HG03378 (cell line): ENCODE results near the gene MRPL53.
"Not testable (repeated sequence)": the region's sequence is repeated elsewhere in the genome, so short reads cannot be mapped to it uniquely, and the experiment has no call there.

ENCODE experiments used
- ATAC-seq: cut with Tn5 transposase; IDR thresholded peaks from one replicate; pipeline ENCODE4 v1.9.1; 2021; ENCODE audit warnings: mild to moderate bottlenecking, moderate library complexity; ENCODE audit not compliant: unreplicated experiment

The MRPL53 gene

GRCh38 chr2:74502720-74503505, 30.4 kb upstream of the MRPL53 start:
- ATAC-seq = no peak

- ATAC-seq = no peak
These were observed 29.8 kb upstream of the MRPL53 start for GRCh38 chr2:74502147-74502719.

DNA sequence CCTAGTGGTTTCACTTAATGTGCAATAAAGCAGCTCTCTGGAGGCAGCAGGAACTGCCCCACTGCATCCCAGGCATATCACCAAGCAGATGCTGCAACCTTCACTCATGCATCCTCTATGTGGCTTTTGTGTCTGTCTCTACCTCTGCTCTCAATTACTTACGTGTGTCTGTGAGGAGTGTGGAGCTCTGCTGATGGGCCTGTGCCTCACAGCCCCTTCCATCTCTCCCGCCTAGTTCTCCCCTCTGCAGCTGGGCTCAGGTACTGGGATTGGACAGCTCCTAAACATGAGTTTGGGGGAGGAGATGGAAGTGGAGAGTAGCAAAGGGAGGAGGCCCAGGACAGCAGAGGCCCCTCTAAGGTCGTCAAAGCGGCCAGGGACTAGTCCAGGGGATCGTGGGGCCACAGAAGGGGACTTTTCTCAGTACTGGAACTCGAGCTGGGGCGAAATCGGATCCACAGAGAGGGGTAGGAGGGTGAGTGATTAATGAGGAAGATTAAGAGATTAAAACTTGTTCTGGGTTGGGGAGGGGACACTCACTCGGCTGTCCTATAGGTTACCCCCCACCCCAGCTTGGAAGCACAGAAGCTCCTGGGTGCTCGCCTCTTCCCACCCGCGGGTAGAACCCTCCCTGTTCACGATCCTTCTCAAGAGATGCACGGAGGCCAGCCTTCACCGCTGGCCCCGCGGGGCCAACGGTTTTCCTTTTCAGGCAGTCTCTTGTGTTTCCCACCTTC, 29.0 kb upstream of the MRPL53 start:
- ATAC-seq = no peak

DNA sequence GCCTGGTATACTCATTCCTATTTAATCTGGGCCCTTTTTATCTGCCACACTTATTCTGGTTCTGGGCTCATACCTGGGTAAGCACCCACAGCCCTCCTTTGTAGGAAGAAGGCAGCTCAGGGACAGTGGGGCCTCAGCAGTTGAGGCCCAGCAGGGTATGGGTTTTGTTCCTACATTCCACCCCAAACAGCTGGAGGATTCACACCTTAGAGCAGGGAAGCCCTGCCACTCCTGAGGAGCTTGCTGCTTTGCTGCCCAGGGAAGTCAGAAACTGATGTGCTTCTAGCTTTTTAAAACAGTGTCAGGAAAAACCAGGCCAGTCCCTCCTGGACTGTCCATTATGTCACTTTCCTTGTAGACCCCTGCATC, 28.1 kb upstream of the MRPL53 start:
- no peak for ATAC-seq

- no peak for ATAC-seq
These were observed 27.6 kb upstream of the MRPL53 start for GRCh38 chr2:74499940-74500577.

- no peak for ATAC-seq
These were observed 26.9 kb upstream of the MRPL53 start, which contains the start of gene LBX2 for GRCh38 chr2:74499267-74499939. Gene LBX2, minus strand, starts transcription at chr2:74499603. Its CDS starts 66 bp downstream, at chr2:74499537.

DNA sequence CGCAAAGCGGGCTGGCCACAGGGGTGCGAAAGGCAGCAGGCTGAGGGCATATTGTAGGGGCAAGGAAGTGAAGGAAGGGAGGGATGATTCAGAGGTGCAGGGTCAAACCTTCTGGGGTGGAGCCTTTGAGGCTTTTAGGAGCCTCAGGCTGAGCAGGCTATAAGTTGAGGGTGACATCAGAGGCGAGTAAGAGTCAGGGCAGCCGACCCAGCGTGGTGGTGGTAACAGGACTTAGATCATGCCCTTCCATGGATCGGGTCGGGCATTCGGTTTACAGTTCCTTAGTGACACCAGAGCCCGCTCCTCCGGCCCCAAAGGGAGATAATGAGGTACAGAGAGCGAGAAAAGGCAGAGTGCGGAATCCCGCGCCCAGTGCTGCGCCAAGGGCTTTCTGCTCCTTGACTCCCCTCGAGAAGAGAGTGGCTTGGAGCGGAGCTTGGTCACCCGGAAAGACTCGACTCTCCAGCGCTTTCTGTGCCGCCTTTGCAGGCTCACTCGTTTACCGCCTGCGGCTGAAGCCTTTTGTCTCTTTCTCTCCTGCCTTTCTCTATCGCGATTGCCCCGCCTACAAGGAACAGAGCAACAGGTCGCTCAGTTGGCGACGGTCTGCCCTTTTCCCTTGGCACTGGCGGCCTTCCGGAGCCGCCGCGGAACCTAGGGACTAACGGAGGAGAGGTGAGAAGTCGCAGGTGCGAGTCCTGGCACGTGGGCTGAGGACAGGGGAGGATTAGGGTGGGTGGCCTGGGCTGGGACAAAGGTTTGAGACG, 26.2 kb upstream of the MRPL53 start:
- ATAC-seq = no peak

GRCh38 chr2:74497777-74498499, 25.5 kb upstream of the MRPL53 start:
- no peak for ATAC-seq

- no peak for ATAC-seq
These were observed 24.7 kb upstream of the MRPL53 start for GRCh38 chr2:74496997-74497776.

- ATAC-seq = no peak
These were observed 23.0 kb upstream of the MRPL53 start for GRCh38 chr2:74495440-74495839.

GRCh38 chr2:74493546-74493945, 21.1 kb upstream of the MRPL53 start:
- ATAC-seq = no peak

DNA sequence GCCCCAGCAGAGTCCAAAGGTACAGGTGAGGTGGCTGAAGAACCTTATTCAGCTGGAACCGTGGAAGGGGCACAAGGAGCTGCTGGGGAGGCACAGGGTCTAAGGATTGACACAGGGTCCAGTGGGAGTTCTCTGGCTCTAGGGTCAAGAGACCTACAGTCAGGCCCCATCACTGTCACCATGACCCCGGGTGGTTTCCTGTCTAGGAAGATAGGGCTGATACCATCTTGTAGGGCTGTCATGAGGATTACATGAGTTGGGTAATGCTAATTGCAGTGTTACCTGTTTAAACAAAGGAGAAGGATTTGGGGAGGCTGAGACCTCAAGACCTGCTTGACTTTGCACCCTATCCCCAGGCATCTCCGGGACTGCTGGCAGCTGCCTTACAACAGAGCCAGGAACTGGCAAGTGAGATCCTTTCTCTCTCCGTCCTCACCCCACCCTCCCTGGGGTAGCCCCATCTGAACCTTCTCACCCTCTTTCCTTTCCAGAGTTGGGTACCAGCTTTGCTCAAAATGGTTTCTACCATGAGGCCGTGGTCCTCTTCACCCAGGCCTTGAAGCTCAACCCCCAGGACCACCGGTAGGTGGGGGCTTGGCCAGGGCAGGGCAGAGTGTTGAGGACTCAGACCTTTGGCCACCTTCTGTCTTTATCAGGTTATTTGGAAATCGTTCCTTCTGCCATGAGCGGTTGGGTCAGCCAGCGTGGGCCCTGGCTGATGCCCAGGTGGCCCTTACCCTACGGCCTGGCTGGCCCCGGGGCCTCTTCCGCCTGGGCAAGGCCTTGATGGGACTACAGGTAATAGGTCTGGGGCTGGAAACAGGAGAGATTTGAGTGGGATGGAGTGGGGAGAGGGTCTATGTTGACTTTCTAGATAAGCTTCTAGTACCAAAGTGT, 19.4 kb upstream of the MRPL53 start:
- ATAC-seq = no peak

- ATAC-seq = no peak
These were observed 17.4 kb upstream of the MRPL53 start for GRCh38 chr2:74489906-74490305.

DNA sequence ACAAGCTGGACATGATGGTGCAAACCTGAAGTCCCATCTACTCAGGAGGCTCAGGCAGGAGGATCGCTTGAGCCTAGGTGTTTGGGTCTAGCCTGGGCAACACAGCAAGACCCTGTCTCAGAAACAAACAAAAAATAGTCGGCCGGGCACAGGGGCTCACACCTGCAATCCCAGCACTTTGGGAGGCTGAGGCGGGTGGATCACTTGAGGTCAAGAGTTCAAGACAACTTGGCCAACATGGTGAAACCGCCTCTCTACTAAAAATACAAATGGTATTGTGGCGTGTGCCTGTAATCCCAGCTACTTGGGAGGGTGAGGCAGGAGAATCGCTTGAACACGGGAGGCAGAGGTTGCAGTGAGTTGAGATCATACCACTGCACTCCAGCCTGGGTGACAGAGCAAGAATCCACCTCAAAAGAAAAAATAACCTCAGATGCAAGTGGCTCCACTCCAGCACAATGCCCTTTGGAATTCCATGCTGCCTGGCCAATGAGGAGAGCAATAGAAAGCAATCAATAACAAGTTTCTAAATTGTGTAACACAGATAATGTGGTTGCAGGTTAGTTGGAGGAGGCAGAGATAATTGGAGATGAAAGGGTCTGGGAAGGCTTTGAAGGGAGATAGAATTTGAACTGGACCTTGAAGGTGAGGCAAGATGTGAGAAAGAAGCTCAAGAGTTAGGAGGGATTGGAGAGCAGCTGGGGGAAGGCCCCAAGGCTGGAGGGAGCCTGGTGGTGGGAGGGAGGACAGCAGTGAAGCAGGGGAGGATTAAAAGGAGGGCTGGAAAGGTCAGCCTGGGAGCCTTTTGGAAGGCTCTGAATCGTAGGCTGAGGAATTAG, 16.4 kb upstream of the MRPL53 start:
- ATAC-seq = no peak

DNA sequence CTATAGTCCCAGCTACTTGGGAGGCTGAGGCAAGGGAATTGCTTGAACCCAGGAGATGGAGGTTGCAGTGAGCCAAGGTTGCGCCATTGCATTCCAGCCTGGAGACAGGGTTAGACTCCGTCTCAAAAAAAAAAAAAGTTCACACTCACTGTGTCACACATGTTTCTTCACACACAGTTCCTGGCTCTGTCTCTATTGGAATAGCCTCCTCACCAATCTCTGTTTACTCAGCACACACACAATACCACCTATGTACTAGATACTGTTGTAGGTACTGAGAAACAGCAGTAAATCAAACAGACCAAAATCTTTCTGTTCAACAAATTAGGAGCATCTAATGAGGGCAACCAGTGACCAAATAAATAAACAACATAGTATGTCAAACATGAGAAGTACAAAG, 13.7 kb upstream of the MRPL53 start:
- no peak for ATAC-seq

DNA sequence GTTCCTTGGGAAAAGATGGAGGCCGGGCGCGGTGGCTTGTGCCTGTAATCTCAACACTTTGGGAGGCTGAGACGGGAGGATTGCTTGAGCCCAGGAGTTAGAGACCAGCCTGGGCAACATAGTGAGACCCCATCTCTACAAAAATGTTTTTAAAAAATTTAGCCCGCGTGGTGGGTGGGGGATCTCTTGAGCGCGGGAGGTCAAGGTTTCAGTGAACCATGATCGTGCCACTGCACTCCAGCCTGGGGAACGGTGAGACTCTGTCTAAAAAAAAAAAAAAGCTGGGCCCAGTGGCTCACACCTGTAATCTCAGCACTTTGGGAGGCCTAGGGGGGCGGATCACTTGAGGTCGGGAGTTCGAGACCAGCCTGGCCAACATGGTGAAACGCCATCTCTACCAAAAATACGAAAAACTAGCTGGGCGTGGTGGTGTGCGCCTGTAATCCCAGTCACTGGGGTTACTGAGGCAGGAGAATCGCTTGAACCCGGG, 11.2 kb upstream of the MRPL53 start:
- not testable (repeated sequence) for ATAC-seq
